Measurements from ENCODE around the gene LBR. TPM values are rescaled to one million over a fixed set of nuclear protein-coding genes. Genes with fewer than 3 reads are reported as not detected.
"Not testable (repeated sequence)": the region's sequence is repeated elsewhere in the genome, so short reads cannot be mapped to it uniquely, and the experiment has no call there.

Gene LBR
- total RNA-seq, 2 donors from 2014 or later = 127 to 173 TPM

DNA sequence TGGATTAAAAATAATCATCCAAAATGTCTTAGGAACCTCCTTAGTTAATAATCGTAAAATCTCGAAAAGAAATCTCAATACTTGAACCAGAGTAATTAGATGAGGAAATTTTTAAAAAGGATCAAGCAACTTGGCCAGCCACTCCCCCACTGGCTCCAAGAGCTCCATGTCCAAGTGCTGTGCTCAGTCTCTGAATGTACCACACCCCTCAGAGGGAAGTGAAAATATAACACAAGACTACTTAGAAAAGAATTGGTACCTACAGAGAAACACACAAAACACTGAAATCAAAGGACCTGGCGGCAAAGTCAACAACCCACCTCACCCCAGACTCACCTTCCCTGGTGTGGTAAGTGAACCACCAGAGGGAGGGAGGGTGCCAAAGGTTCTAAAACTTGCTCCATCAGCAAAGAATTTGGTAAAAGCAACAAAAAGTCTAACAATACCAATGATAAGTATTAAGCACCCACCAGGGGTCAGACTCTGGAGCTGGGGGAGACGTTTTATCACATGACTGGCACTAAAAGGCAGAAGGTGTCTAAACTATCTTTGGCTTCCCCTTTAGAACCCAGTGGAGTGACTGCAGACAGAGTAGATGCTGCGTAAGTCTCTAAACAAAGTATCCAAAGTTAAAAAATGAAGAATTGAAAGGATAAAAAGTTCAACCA is 14.0 kb downstream of the LBR start:
- Mint-ChIP-seq H3K9me3 (no peaks in the 10 kb centered on the region), H3K36me3 (peaks cover 33% of the 10 kb centered on the region), H3K4me1 (ENCODE audit: low read depth in 2 of 2) (peaks cover 14 to 15% of the 10 kb centered on the region in 2 donors), H3K27ac (peak overlapping the region in 1 of 2 donors; percentile 2), H3K4me3 (no peak overlapping the region), H3K27me3 (no peaks in the 10 kb centered on the region)
- DNase-seq (ENCODE audit: low spot score) (no peak), ATAC-seq (no peak)

DNA sequence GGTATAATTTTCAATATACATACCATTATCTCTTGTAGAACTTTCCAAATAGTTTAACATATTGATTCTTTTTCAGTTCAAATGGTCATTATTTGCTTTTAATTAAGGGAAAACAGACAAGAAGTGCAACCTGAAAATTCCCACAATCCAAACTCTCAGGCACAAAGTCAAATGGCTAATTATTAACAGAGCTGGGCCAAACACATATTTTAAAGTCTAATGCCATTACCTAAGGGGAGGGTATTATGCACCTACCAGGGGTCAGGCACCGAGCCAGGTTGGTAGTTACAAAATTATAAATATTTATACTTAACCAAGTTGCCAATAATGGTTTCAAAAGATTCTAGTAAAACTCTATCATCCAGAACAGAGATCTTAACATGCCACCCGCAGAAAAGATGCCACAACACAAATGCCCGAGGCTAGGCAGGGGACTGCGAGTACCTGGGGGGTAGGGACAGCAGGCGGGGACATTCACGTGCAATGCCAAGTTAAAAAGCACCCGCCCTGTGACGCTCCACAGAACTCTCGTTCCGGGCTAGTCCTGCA is 15.0 kb downstream of the LBR start:
- no peak for DNase-seq (ENCODE audit: low spot score)
- Mint-ChIP-seq H3K4me3 (no peak overlapping the region), H3K9me3 (no peaks in the 10 kb centered on the region), H3K27me3 (no peaks in the 10 kb centered on the region), H3K4me1 (ENCODE audit: low read depth in 2 of 2) (peaks cover 11 to 16% of the 10 kb centered on the region in 2 donors), H3K27ac (no peak overlapping the region), H3K36me3 (peaks cover 23% of the 10 kb centered on the region)
- no peak for ATAC-seq

DNA sequence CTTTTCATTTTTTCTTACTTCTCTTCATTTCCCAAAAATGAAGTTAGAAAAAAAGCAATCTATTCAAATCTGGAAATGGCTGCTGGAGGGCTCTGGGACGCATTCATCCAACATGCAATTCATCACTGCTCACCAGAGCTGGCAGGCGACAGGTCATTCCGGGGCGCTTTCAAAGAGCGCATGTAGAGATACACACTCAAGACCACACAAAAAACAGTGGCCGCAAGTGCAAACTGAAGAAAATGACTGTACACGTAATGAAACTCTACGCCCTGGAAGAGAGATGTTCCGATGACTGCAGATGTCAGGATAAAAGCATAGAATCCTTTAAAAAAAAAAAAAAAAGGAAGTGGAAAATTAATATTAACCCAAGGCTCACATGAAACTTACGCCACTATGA is 15.5 kb downstream of the LBR start:
- Mint-ChIP-seq H3K36me3 (peaks cover 19% of the 10 kb centered on the region), H3K27ac (no peak overlapping the region), H3K27me3 (no peaks in the 10 kb centered on the region), H3K4me1 (ENCODE audit: low read depth in 2 of 2) (peaks cover 12 to 14% of the 10 kb centered on the region in 2 donors), H3K4me3 (no peak overlapping the region), H3K9me3 (no peaks in the 10 kb centered on the region)
- DNase-seq (ENCODE audit: low spot score) = no peak
- ATAC-seq = no peak

DNA sequence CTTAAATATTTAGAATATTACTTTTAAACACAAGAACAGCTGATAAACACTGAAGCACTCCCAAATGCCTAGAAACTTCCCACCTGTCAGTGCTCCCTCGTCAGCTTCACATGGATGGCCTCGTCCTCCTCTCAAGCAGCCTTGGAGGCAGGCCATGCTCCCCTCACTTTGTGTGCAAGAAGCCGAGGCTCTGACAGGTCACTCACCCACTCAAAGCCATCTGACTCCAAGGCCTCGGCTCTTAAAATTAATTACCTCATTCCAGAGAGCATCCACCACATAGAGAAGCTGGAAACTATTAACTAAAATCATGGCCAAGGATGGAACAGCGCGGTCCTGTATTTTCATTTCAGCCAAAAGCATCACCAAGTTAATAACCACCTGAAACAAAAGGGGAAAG is 17.8 kb downstream of the LBR start:
- ATAC-seq (no peak), DNase-seq (ENCODE audit: low spot score) (no peak)
- no peaks in the 10 kb centered on the region for H3K9me3 Mint-ChIP-seq
- no peak overlapping the region for H3K27ac Mint-ChIP-seq
- H3K4me1 Mint-ChIP-seq (ENCODE audit: low read depth in 2 of 2) = peaks cover 17 to 18% of the 10 kb centered on the region in 2 donors
- no peak overlapping the region for H3K4me3 Mint-ChIP-seq
- peaks cover 26% of the 10 kb centered on the region for H3K36me3 Mint-ChIP-seq
- H3K27me3 Mint-ChIP-seq = no peaks in the 10 kb centered on the region

DNA sequence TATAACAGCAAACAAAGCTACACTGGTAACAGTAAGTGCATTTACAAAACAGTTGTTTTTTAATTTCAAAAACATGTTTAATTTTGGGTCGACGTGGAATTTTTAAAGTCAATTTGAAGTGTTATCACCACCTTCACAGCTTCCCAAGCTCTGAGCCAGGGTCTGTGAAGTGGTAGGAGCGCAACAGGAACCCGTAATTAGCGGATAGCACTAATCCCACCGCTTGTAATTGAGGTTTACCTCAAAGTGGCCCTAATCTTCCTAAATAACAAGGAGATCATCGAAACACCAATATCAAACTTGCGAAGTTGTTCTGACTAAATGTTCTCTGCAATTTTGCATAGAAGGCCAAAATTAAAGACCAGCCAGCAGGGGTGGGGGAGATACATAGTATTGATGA is 18.8 kb downstream of the LBR start:
- Mint-ChIP-seq H3K9me3 (no peaks in the 10 kb centered on the region), H3K4me3 (no peak overlapping the region), H3K27ac (no peak overlapping the region), H3K36me3 (peaks cover 22% of the 10 kb centered on the region), H3K4me1 (ENCODE audit: low read depth in 2 of 2) (peaks cover 15 to 17% of the 10 kb centered on the region in 2 donors), H3K27me3 (no peaks in the 10 kb centered on the region)
- DNase-seq (ENCODE audit: low spot score) (no peak), ATAC-seq (no peak)

DNA sequence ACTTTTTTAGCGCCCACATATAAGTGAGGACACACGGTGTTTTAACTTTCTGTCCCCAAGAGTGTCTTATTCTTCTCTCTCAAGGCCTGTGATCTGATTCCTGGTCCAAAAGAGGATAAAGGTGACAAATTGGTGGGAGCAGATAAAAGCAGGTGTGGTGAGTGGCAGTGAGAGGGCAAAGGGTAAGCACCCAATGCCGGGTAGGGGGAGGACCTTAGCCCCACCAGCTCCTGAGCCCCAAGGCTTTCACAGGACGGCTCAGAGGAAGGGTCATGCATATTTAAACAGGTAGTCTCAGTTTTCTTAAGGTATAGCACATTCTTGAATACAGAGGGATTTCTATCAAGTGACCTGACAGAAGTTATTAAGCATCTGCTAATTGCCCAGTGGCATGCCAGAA is 19.6 kb downstream of the LBR start:
- no peak for ATAC-seq
- H3K4me3 Mint-ChIP-seq = no peak overlapping the region
- DNase-seq (ENCODE audit: low spot score) = no peak
- H3K36me3 Mint-ChIP-seq = peaks cover 22% of the 10 kb centered on the region
- peaks cover 15 to 17% of the 10 kb centered on the region in 2 donors for H3K4me1 Mint-ChIP-seq (ENCODE audit: low read depth in 2 of 2)
- H3K27ac Mint-ChIP-seq = no peak overlapping the region
- no peaks in the 10 kb centered on the region for H3K9me3 Mint-ChIP-seq
- H3K27me3 Mint-ChIP-seq = no peaks in the 10 kb centered on the region

DNA sequence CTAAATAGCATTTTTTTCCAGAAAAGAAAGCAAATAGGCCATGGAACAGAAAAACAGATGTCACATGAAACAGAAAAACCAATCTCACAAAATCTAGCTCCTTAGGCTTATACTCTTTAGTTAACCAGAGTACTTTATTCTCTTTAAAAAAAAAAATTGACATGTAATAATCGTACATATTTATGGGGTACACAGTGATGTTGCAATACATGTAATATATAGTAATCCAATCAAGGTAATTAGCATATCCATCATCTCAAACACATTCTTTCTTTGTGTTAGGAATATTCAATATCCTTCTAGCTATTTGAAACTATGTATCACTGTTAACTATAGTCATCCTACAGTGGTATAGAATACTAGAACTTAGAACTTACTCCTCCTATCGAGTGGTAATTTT is 20.1 kb downstream of the LBR start:
- Mint-ChIP-seq H3K4me3 (no peak overlapping the region), H3K27ac (no peak overlapping the region), H3K36me3 (peaks cover 22% of the 10 kb centered on the region), H3K4me1 (ENCODE audit: low read depth in 2 of 2) (peaks cover 15 to 17% of the 10 kb centered on the region in 2 donors), H3K27me3 (no peaks in the 10 kb centered on the region), H3K9me3 (no peaks in the 10 kb centered on the region)
- DNase-seq (ENCODE audit: low spot score) (no peak), ATAC-seq (no peak)

DNA sequence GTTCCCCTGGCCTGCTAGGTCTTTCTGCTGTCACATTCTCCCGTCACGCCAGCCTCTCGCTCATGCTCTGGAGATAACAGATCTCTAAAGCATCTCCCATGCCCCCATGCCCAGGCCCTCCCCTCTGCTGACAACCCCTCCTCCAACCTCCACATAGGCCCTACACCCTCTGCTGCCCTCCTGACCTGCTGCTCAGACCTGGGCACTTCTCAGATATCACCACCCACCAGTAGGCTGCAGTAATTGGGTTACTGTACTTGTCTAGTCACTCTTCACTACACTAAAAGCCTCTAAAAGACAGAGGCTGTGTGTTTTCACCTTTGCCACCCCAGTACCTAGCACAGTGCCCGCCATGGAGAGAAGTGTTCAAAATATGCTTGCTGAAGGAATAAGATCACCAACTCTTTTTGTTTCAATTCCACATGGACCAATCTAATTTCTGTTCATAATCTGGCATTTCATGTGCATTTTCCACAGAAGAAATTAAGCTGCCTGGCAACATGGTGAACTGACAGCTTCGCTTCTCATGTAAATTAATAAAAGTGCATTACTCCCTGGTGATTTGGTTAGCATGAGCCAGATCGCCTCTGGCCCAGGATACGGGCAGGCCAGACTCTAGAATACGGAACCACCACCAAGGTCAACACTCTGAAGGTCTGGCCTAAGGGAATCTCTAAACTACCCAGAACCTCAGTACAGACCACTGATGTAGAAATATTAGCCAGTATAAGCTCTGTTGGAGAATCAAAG is 20.7 kb downstream of the LBR start:
- H3K36me3 Mint-ChIP-seq = peaks cover 22% of the 10 kb centered on the region
- H3K9me3 Mint-ChIP-seq = no peaks in the 10 kb centered on the region
- ATAC-seq (peak in 1 of 2 donors; percentile 24), DNase-seq (ENCODE audit: low spot score) (no peak)
- peaks cover 15 to 17% of the 10 kb centered on the region in 2 donors for H3K4me1 Mint-ChIP-seq (ENCODE audit: low read depth in 2 of 2)
- H3K4me3 Mint-ChIP-seq = no peak overlapping the region
- H3K27ac Mint-ChIP-seq = peak overlapping the region in 1 of 2 donors; percentile 29
- H3K27me3 Mint-ChIP-seq = no peaks in the 10 kb centered on the region

DNA sequence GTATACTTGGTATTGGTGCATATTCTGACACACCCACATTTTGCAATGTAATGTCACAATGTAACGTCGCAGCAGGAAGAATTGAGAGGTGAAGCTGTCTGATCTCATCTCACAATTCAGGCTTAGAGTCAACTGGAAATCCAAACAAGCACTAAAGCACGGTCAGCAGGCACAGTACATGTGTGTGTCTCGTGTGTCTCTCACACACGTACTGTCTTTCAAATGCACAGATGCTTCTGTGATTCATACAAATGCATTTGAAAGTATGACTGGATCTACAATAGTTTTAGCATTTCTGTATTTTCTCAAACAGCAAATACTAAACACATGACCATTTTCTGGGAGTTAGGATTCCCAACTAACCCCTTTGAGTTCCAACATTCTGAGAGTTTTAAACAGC is 26.9 kb downstream of the LBR start:
- DNase-seq (ENCODE audit: low spot score) (no peak), ATAC-seq (no peak)
- H3K4me3 Mint-ChIP-seq = no peak overlapping the region
- no peaks in the 10 kb centered on the region for H3K27me3 Mint-ChIP-seq
- no peaks in the 10 kb centered on the region for H3K9me3 Mint-ChIP-seq
- peaks cover 6 to 9% of the 10 kb centered on the region in 2 donors for H3K4me1 Mint-ChIP-seq (ENCODE audit: low read depth in 2 of 2)
- peaks cover 25% of the 10 kb centered on the region for H3K36me3 Mint-ChIP-seq
- H3K27ac Mint-ChIP-seq = no peak overlapping the region

DNA sequence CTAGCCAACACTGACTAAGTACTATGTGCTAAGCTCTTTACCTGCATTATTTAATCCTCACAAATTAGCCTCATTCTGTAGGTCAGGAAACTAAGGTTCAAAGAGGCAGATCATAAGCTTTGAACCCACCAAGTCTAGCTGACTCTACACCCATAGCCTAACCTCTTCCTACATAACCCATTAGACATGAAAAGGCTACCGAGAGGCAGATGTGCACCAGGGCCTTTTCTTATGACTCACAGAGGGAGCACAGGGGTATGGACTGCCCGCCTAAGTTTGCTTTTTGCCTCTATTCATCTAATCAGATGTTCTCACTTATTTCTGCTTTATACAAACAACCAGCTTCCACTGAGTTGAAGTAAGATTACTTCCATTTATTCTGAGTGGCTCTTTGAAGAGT is 31.5 kb downstream of the LBR start:
- no peak for ATAC-seq
- Mint-ChIP-seq H3K27me3 (no peaks in the 10 kb centered on the region), H3K27ac (peak overlapping the region in 1 of 2 donors; percentile 17)

DNA sequence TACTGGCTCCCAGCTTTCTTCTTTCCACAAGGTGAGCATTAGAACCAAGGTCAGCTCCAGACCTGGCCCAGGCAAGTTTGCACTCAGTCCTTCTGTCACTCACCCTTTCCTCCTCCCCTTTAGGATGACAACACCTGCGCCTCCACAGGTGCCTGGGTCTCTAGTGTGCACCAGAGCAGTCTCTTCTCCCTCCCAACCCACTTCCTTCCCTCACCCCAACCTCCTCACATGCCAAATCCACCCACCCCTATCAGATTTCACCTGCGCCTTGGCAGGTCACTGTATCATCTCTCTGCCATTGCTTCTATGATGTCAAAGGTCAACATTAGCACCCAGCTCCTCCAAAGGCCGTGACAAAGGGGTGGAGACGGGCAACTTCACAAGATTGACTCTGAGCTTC is 38.0 kb downstream of the LBR start:
- no peaks in the 10 kb centered on the region for H3K27me3 Mint-ChIP-seq
- ATAC-seq = no peak

More for the DNA sequence above, 31.5 kb downstream of the LBR start:
- DNase-seq (ENCODE audit: low spot score) = no peak
- peaks cover 0 to 2% of the 10 kb centered on the region in 2 donors for H3K4me1 Mint-ChIP-seq (ENCODE audit: low read depth in 2 of 2)
- peaks cover 11% of the 10 kb centered on the region for H3K36me3 Mint-ChIP-seq
- no peaks in the 10 kb centered on the region for H3K9me3 Mint-ChIP-seq
- no peak overlapping the region for H3K4me3 Mint-ChIP-seq

DNA sequence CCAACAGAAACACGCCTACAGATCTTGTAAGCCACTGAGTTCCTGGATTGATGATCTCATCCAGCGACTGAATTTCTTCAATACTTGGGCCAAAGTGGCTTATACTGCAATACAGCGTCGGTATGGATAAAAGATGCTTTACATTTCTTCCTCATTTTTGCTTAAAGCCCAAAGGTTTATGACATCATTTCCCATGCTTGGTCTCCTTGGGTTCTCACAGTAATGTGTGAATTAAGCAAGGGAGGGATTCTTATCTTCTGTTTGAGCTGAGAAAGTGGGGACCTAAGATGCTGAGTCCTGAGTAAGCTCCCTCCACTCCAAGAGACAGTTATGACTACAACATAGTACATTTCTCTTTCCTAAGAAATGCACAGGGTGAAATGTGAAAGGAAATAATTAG is 39.5 kb downstream of the LBR start:
- H3K4me3 Mint-ChIP-seq = no peak overlapping the region
- no peak for DNase-seq (ENCODE audit: low spot score)
- H3K27me3 Mint-ChIP-seq = no peaks in the 10 kb centered on the region
- no peaks in the 10 kb centered on the region for H3K9me3 Mint-ChIP-seq
- no peak overlapping the region for H3K27ac Mint-ChIP-seq
- ATAC-seq = no peak
- H3K4me1 Mint-ChIP-seq (ENCODE audit: low read depth in 2 of 2) = no peaks in the 10 kb centered on the region
- peaks cover 4% of the 10 kb centered on the region for H3K36me3 Mint-ChIP-seq

More for the DNA sequence above, 38.0 kb downstream of the LBR start:
- Mint-ChIP-seq H3K9me3 (no peaks in the 10 kb centered on the region), H3K4me3 (no peak overlapping the region), H3K27ac (no peak overlapping the region), H3K4me1 (ENCODE audit: low read depth in 2 of 2) (no peaks in the 10 kb centered on the region), H3K36me3 (no peaks in the 10 kb centered on the region)
- DNase-seq (ENCODE audit: low spot score) = no peak

DNA sequence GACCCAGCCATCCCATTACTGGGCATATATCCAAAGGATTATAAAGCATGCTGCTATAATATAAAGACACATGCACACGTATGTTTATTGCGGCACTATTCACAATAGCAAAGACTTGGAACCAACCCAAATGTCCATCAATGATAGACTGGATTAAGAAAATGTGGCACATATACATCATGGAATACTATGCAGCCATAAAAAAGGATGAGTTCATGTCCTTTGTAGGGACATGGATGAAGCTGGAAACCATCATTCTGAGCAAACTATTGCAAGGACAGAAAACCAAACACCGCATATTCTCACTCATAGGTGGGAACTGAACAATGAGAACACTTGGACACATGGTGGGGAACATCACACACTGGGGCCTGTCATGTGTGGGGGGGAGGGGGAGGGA is 41.0 kb downstream of the LBR start:
- H3K36me3 Mint-ChIP-seq; H3K9me3 Mint-ChIP-seq; H3K4me1 Mint-ChIP-seq (ENCODE audit: low read depth in 2 of 2); H3K27me3 Mint-ChIP-seq; H3K27ac Mint-ChIP-seq; DNase-seq (ENCODE audit: low spot score); H3K4me3 Mint-ChIP-seq; ATAC-seq: not testable (repeated sequence)

DNA sequence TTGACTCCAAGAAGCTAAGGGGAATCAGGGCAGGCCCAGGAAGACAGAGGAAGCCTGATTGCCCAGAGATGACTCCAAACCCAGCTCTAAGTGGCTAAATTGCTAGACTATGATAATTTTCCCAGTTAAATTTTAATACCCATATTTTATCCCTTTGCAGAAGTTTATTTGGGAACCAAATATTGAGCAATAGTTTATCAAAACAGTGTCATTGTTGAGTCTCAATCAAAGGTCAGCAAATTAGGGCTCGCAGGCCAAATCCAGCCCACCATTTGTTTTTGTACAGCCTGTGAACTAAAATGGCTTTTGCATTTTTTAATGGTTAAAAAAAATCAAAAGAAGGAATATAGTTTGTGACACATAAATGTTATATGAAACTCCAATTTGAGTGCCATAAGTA is 47.1 kb downstream of the LBR start:
- Mint-ChIP-seq H3K36me3 (peaks cover 4% of the 10 kb centered on the region), H3K27ac (no peak overlapping the region), H3K9me3 (no peaks in the 10 kb centered on the region), H3K4me1 (ENCODE audit: low read depth in 2 of 2) (peaks cover 0 to 4% of the 10 kb centered on the region in 2 donors), H3K27me3 (no peaks in the 10 kb centered on the region), H3K4me3 (no peak overlapping the region)
- DNase-seq (ENCODE audit: low spot score) = no peak
- no peak for ATAC-seq

Measured in natural killer cell treated with Interleukin-12 subunit alpha and Interleukin-12 subunit beta and Interleukin-15 and Interleukin-18, amount 100 ng/mL, for 72 hours (primary cell).